Measurements from ENCODE around the gene PHOX2A. TPM values are rescaled to one million over a fixed set of nuclear protein-coding genes. Genes with fewer than 3 reads are reported as not detected.

Gene PHOX2A
- total RNA-seq, 1 donor from 2014 or later, result not detected

GRCh38 chr11:72242141-72242540 is 1.8 kb downstream of the PHOX2A start:
- Mint-ChIP-seq H3K27me3 (ENCODE audit: low read depth) (peaks cover 52% of the 10 kb centered on the region), H3K9me3 (no peaks in the 10 kb centered on the region), H3K27ac (no peak overlapping the region), H3K4me1 (peaks cover 25% of the 10 kb centered on the region), H3K36me3 (peaks cover under 1% of the 10 kb centered on the region), H3K4me3 (no peak overlapping the region)
- no peak for DNase-seq (ENCODE audit: low spot score in 2 of 2, unreplicated experiment in 2 of 2)
- TF ChIP-seq, protein P1, sequence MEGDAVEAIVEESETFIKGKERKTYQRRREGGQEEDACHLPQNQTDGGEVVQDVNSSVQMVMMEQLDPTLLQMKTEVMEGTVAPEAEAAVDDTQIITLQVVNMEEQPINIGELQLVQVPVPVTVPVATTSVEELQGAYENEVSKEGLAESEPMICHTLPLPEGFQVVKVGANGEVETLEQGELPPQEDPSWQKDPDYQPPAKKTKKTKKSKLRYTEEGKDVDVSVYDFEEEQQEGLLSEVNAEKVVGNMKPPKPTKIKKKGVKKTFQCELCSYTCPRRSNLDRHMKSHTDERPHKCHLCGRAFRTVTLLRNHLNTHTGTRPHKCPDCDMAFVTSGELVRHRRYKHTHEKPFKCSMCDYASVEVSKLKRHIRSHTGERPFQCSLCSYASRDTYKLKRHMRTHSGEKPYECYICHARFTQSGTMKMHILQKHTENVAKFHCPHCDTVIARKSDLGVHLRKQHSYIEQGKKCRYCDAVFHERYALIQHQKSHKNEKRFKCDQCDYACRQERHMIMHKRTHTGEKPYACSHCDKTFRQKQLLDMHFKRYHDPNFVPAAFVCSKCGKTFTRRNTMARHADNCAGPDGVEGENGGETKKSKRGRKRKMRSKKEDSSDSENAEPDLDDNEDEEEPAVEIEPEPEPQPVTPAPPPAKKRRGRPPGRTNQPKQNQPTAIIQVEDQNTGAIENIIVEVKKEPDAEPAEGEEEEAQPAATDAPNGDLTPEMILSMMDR (IDR thresholded peaks at IDR 0.05; ENCODE audit: unreplicated experiment), result no peak

- TF ChIP-seq, protein P1 (IDR thresholded peaks at IDR 0.05; ENCODE audit: unreplicated experiment), result no peak
- H3K27ac Mint-ChIP-seq, result no peak overlapping the region
- H3K36me3 Mint-ChIP-seq, result peaks cover 6% of the 10 kb centered on the region
- no peak for DNase-seq (ENCODE audit: low spot score in 2 of 2, unreplicated experiment in 2 of 2)
- no peak overlapping the region for H3K4me3 Mint-ChIP-seq
- H3K9me3 Mint-ChIP-seq, result no peaks in the 10 kb centered on the region
- H3K4me1 Mint-ChIP-seq, result peaks cover 25% of the 10 kb centered on the region
- H3K27me3 Mint-ChIP-seq (ENCODE audit: low read depth), result peaks cover 52% of the 10 kb centered on the region
These were observed 2.6 kb downstream of the PHOX2A start for GRCh38 chr11:72241291-72241781.

DNA sequence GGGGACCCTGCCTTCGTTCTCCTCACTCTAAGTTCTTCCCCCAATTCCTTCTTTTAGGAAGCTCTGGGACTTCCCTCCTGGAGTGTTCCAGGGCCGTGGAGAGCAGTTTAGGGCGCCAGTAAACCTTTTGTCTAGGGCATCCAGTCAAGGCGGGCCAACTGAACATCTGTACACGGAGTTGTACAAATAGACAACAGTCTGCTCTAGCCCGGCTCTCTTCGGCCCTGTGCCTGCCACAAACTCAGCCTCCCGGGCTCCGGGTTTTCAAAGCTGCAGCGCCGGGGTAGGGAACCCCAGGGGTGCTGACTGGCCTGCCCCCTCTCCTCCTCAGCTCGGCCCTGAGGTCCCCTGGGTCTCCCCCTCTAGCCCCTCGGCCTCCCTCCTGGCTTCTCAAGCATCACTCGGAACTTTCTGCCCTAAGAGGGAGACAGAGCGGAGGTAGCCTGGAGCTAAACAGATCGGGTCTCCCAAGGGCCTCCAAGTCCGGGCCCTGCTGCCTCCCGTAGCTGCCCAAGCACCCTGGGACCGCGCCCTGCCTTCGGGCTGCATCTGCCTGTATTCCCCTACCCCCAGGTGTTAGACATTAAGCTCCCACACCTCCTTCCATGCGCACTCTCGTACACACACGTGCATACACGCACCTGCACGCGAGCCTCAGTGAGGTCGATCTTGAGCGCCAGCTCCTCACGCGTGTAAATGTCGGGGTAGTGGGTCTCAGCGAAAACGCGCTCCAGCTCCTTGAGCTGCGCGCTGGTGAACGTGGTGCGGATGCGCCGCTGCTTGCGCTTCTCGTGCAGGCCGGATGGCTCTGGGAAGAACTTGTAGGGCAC is 3.3 kb downstream of the PHOX2A start:
- Mint-ChIP-seq H3K9me3 (no peaks in the 10 kb centered on the region), H3K36me3 (peaks cover 6% of the 10 kb centered on the region), H3K4me3 (peak overlapping the region; percentile 67), H3K27me3 (ENCODE audit: low read depth) (peaks cover 52% of the 10 kb centered on the region), H3K27ac (no peak overlapping the region), H3K4me1 (peaks cover 25% of the 10 kb centered on the region)
- TF ChIP-seq, protein P1 (IDR thresholded peaks at IDR 0.05; ENCODE audit: unreplicated experiment), result no peak
- no peak for DNase-seq (ENCODE audit: low spot score in 2 of 2, unreplicated experiment in 2 of 2)

GRCh38 chr11:72239849-72240460 is 4.0 kb downstream of the PHOX2A start:
- H3K9me3 Mint-ChIP-seq, result no peaks in the 10 kb centered on the region
- no peak for DNase-seq (ENCODE audit: low spot score in 2 of 2, unreplicated experiment in 2 of 2)
- no peak overlapping the region for H3K27ac Mint-ChIP-seq
- H3K4me3 Mint-ChIP-seq, result peak overlapping the region; percentile 67
- TF ChIP-seq, protein P1 (IDR thresholded peaks at IDR 0.05; ENCODE audit: unreplicated experiment), result no peak
- H3K4me1 Mint-ChIP-seq, result peaks cover 25% of the 10 kb centered on the region
- H3K36me3 Mint-ChIP-seq, result peaks cover 12% of the 10 kb centered on the region
- H3K27me3 Mint-ChIP-seq (ENCODE audit: low read depth), result peaks cover 52% of the 10 kb centered on the region

DNA sequence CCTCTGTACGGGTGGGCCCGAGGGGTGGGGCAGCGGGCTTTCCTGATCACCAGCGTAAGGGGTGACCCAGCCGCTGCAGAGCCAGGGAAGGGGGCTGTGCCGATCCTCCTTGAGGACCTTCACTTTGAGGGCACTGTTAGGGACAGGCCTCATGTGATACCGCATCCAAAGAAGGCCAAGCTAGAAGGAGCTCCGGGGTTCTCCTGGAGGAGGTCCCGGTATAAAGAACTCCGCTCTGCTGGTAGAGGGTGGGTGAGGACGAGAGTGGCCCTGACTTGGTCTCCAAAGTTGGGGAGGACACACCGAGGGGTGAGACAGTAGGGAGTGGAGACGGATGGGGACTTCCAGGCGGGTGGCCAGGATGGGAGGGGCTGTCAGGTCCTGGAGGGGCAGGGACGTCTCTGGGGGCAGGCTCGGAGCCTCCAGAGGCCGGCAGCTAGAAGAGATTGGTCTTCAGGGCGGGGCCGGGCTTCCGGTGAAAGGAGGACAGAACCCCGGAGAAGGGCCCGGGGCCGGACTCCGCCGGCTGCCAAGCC is 4.6 kb downstream of the PHOX2A start:
- Mint-ChIP-seq H3K27ac (peak overlapping the region; percentile 66), H3K4me1 (peaks cover 20% of the 10 kb centered on the region), H3K27me3 (ENCODE audit: low read depth) (peaks cover 52% of the 10 kb centered on the region), H3K4me3 (peak overlapping the region; percentile 69), H3K36me3 (peaks cover 17% of the 10 kb centered on the region), H3K9me3 (no peaks in the 10 kb centered on the region)
- TF ChIP-seq, protein P1 (IDR thresholded peaks at IDR 0.05; ENCODE audit: unreplicated experiment), result no peak
- no peak for DNase-seq (ENCODE audit: low spot score in 2 of 2, unreplicated experiment in 2 of 2)

Data from mesothelial cell of epicardium (in vitro differentiated cells).